HG03095 (cell line): ENCODE results near the gene CFI.

ENCODE experiments used
- ATAC-seq: cut with Tn5 transposase; IDR thresholded peaks from one replicate; pipeline ENCODE4 v1.9.1; 2021; ENCODE audit warnings: moderate library complexity; ENCODE audit not compliant: unreplicated experiment

The CFI gene

DNA sequence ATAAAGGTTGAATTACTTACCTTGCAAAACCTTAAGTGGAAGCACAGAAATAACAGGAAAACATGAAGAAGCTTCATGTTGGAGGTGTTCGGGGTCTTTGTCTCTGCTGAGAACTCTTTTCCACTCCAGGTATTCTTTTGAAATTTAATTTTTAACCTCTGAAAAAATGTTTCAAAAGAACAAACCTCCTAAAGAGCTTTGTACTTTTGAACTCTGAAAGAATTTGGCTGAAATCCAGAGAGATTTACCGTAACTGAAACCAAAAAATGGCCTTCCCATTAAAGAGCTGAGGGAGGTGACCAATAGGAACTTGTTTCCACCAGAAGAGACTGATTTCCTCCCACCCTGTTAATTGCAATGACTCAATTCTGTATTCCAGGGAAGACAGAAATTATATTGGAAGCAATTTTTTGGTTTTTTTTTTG is at the start of gene CFI:
TSS of gene CFI (minus strand) at position 105 of the 425 bp plus-strand sequence. CDS start at position 77, 28 bp downstream.
- no peak for ATAC-seq

GRCh38 chr4:109850601-109851000 is 48.8 kb upstream of the CFI start:
- ATAC-seq = no peak

DNA sequence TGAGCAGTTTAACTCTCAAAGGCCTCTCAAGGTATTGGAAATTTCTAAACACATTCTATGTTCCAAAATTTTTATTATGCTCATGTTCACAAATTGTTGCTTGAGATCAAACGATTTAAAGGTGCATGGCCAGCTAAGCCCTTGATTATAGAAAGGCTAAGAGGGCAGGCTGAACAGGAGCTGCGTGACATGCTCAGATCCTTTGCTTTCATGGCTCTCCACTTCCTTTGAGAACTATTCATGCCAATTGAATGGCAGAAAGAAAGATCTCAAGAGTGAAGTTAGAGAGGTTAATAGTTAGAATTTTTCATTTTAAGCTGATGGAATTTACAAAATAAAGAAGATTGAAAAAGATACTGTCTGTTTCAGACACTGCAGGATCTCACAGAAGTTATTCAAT is 46.7 kb upstream of the CFI start:
- no peak for ATAC-seq

GRCh38 chr4:109847896-109848442 is 46.2 kb upstream of the CFI start, which contains the start of gene LRIT3:
Gene LRIT3, plus strand, starts transcription at chr4:109848107. Its CDS starts 95 bp downstream, at chr4:109848202.
- ATAC-seq = no peak

- ATAC-seq = no peak
These were observed 44.7 kb upstream of the CFI start for GRCh38 chr4:109846395-109847098.

GRCh38 chr4:109836985-109837384 is 35.2 kb upstream of the CFI start:
- no peak for ATAC-seq

DNA sequence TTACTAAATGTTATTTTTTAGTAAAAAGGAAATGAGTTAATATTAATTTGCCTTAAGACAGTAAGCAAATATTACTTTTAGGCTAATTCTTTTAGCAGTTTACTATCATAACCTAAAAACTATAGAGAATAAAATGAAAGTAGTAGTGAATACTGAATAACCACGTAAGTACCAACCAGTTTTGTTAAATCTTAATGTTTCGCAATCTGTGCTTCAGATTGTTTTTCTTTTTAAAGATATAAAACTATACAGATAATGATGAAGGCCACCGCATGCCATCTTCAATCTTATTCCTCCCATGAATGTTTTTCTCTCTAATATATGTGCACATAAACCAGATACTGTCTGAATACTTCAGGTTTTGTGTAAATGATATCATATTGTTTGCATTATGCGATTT is 32.0 kb upstream of the CFI start:
- no peak for ATAC-seq

- ATAC-seq = no peak
These were observed 25.9 kb upstream of the CFI start, which contains the start of gene RRH for GRCh38 chr4:109827672-109828071. Gene RRH, plus strand, starts transcription at chr4:109827972. Its CDS starts 56 bp downstream, at chr4:109828028.

- ATAC-seq = peak; percentile 69
These were observed 24.9 kb upstream of the CFI start for GRCh38 chr4:109826719-109827118.

- no peak for ATAC-seq
These were observed 19.4 kb upstream of the CFI start for GRCh38 chr4:109821185-109821584.

- no peak for ATAC-seq
These were observed 18.8 kb upstream of the CFI start for GRCh38 chr4:109820563-109820962.

DNA sequence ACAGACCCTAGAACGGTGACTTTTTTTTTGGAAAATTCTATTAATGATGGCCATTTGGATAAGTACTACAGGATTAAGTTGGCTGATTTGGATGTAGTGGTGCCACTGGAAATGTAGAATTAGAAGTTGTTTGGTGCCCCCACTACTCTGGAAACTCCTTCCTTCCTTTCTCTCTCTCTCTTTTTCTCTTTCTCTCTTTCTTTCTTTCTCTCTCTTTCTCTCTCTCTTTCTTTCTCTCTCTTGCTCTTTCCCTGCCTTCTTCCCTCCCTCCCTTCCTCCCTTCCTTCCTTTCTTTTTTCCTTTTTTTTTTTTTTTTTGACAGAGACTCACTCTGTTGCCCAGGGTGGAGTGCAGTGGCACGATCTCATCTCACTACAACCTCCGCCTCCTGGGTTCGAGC is 16.5 kb upstream of the CFI start:
- no peak for ATAC-seq

- ATAC-seq = no peak
These were observed 15.1 kb upstream of the CFI start for GRCh38 chr4:109816894-109817293.

DNA sequence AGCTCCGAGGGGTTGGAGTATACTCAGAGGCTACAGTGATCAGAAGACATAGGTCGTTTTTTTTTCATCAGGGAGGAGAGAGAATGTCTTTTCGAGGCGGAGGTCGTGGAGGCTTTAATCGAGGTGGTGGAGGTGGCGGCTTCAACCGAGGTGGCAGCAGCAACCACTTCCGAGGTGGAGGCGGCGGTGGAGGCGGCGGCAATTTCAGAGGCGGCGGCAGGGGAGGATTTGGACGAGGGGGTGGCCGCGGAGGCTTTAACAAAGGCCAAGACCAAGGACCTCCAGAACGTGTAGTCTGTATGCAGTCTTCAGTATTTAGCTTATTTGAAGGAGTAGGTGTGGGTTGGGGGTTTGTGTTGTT is 14.3 kb upstream of the CFI start:
- no peak for ATAC-seq

DNA sequence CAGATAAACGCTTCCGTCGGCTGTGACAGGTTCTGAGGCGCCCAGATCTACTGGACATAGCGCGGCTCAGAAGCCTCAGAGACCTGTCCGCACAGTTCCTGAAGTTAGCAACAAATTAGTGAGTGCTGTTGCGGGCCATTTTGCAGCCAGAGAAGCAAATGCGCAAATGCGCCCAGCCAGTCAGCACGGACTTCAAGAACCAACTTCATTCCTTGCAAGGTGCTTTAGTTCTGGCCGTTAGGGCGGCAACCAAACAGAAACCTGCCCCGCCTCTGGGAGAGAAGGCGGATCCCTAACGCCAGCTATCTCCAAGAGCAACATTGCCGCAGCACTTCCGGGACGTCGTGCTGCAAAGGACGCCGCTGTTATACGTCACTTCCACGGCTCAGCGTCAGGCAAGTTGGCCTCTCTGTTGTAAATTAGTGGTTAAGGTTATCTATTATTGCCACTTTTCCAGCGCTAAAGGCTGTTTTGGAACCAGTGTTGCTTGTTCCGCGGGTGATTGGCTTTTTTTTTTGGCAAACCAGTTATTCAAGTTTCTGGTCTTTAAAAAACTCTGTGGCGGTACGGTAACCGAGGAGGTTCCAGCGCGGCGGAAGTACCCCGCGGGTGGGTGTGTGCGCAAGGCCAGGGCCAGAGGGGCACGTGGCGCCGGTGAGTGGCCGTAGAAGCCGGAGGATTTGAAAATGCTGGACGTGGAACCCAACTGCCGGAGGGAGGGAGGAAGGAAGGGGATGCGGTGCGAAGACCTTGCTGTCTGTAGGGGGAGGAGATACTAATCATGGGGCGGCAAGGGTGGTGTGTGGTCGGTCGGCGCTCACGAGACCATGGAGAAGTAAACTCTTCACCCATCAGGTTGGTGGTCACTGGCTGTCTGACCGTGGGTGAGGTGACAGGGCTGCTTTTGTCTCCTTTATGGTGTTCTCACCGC is 13.6 kb upstream of the CFI start, which contains the start of gene GAR1:
TSS of gene GAR1 (plus strand) at position 612 of the 931 bp plus-strand sequence. CDS start 403 bp downstream, outside the sequence.
- peak; percentile 99 for ATAC-seq

- ATAC-seq = no peak
These were observed 9.9 kb upstream of the CFI start for GRCh38 chr4:109811707-109812106.

DNA sequence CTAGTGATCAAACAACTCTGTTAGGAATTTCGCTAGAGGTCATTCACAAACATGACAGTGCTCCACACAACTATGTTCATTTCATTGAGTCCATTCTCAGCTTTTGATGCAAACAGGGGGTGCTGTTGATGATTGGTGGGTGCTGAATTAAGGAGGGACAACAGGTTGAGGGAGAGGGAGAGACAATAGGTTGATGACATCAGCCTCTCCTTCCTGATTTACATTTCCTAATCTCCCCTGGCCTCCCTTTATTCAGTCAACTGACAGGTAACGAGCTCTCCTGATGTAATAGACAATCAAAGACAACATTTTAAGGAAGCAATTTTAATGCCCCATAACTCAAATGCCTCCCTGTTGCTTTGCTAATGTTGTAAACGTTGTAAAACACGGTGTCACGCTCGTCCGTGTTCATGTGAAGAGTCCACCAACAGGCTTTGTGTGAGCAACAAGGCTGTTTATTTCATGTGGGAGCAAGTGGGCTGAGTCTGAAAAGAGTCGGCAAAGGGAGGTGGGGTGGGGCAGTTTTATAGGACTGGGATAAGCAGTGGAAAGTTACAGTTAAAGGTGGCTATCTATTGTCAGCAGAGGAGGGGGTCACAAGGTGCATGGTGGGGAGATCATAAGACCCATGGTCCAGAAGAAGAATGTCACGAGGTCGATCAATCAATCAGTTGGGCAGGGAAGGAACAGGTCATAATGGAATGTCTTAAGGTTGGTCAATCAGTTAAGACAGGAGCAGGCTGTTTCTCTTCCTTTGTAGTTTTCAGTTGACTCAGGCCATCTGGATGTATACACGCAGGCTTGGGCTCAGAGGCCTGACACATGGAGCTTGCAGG is 9.0 kb upstream of the CFI start:
- no peak for ATAC-seq

DNA sequence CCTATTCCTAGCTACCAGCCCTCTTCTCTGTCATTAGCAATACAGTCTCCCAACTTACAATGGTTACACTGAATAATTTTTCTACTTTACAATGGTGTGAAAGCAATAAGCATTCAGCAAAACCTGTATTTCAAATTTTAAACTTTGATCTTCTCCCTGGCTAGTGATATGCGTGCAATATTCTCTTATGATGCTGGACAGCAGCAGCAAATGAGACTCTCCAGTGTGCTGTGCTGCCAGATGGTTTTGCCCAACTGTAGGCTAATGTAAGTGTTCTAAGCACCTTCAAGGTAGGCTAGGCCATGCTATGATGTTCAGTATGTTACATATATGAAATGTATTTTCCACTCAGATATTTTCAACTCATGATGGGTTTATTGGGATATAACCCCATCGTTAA is 7.9 kb upstream of the CFI start:
- no peak for ATAC-seq

- ATAC-seq = peak; percentile 63
These were observed 2.2 kb upstream of the CFI start for GRCh38 chr4:109803924-109804571.
